H54 (cell line): Measurements from ENCODE around the gene TMEM72.
"Not testable (repeated sequence)": the region's sequence is repeated elsewhere in the genome, so short reads cannot be mapped to it uniquely, and the experiment has no call there.

ENCODE experiments used
- DNase-seq: peaks from one replicate; pipeline ENCODE4 v3.0.0; 2011; ENCODE audit warnings: low spot score, mixed read lengths; ENCODE audit not compliant: insufficient read length
- FAIRE-seq: peaks from 3 replicates; lab custom pipeline; 2011; peaks lifted over from hg19 to GRCh38; lab: Jason Lieb, UNC
- POLR2A ChIP-seq: IDR thresholded peaks from 2 replicates; pipeline ENCODE4 v1.6.1; 2011; ENCODE audit warnings: low read depth, mild to moderate bottlenecking, low read length

TMEM72 gene

DNA sequence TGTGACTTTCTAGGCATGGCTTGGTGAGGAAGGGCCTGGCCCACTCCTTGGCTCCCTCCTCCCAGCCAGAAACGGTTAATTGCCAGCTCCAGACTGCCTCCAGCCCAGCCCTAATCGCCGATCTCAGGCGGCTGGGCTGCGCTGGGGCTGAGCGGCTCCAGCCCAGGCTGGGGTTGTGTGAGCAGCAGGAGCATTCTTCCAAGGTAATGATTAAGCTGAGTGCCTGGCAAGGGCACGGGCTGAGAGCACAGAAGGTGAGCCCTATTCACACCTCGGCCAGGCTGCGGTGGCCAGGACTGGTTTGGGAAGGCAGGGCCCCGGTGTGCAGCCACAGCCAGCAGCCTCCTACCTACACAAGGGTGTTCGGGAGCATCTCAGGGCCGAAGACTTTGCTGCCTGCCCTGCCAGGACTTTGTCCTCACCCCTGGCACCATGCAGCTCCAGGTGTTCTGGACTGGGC, at the start of gene TMEM72:
Gene TMEM72, plus strand, starts transcription at position 257 of the 460 bp plus-strand sequence. Its CDS starts 176 bp downstream, at position 433.
- FAIRE-seq (no peak), DNase-seq (no peak)
- no peak for TF ChIP-seq POLR2A

DNA sequence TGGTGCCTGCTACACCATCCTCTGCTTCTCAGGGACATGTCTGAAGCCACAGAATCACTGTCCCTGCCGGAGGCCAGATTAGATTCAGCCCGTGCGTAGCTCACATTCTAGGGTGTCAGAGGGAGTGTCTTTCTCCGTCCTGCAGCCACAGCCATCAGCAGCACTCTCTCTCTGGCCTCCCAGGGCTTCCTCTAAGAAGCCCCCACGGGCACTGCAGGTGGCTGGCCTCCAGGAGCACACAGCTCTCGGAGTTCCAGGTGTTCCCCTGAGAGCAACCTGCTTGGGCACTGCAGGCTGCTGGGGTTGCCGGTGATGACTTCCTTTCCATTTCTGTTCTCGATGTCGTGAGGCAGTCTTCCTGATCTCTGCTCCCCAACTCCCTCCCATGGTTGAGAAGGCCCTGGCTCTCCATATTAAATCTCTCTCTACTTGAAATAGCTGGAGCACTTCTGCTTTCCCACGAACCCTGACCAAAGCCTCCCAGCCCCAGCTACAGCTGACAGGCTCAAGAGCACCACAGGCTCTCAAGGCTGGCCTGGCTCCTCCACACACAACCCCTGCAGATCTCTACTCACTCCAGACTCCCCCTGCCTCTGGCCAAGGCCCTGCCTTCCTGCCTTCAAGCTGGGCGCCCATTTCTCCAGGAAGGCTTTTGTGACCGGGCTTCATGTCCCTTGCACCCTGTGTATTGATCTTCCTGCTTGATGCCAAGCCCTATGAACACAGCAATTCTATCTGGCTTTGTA, 49.0 kb upstream of the TMEM72 start:
- TF ChIP-seq POLR2A = 0 out of 2 replicates have a peak, but pooled peaks have one; percentile 14
- no peak for FAIRE-seq
- no peak for DNase-seq

- no peak for FAIRE-seq
- DNase-seq = no peak
- no peak for TF ChIP-seq POLR2A
Observed at GRCh38 chr10:44862924-44863323, 48.2 kb upstream of the TMEM72 start.

- DNase-seq (no peak), FAIRE-seq (no peak)
- TF ChIP-seq POLR2A = no peak
Observed at GRCh38 chr10:44863344-44864047, 47.6 kb upstream of the TMEM72 start.

DNA sequence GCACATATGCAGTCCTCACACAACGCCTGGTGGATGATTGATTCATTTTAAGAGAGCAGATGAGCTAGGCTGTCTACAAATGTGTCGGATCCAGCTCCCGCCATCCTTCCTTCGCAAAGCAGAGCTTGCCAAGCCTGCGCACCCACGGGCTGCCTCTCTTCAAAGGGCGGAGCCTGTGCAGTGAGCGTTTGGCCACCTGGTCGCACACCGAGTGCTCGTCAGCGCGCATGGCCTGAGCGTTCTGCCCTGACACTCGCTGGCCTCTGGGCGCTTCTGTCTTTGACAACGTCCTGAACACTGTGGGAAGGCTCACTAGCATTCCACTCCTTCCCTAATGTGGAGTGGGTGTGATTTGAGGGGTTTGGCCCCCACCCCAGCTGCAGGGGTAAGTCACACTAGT, 47.1 kb upstream of the TMEM72 start:
- no peak for TF ChIP-seq POLR2A
- DNase-seq (no peak), FAIRE-seq (no peak)

GRCh38 chr10:44864637-44865288, 46.4 kb upstream of the TMEM72 start:
- TF ChIP-seq POLR2A = no peak
- FAIRE-seq = no peak
- DNase-seq = peak; percentile 76

GRCh38 chr10:44865289-44865671, 45.9 kb upstream of the TMEM72 start:
- FAIRE-seq (no peak), DNase-seq (no peak)
- no peak for TF ChIP-seq POLR2A

- not testable (repeated sequence) for FAIRE-seq, DNase-seq
Observed at GRCh38 chr10:44866367-44866766, 44.8 kb upstream of the TMEM72 start.

- DNase-seq (no peak), FAIRE-seq (no peak)
- no peak for TF ChIP-seq POLR2A
Observed at GRCh38 chr10:44870031-44870430, 41.1 kb upstream of the TMEM72 start.

- no peak for TF ChIP-seq POLR2A
- FAIRE-seq = no peak
- no peak for DNase-seq
Observed at GRCh38 chr10:44873160-44873559, 38.0 kb upstream of the TMEM72 start.

DNA sequence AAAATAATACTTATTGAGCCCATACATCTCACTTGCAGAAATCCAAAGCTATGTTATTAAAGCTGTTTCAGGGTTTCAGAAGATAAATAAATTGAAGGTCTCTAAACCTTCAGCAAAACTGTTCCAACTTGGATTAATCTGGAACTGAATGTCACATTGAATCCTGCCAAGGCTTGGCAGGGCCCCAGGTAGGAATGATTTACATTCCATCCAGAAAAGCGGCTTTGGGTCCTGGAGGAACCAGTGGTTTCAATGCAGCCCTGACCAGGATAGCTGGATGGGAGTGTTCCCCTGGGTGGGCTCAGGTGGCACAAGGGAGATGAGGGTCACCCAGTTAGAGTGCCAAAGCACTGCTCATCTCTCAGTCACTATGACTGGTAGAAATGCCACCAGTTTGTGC, 37.0 kb upstream of the TMEM72 start:
- TF ChIP-seq POLR2A = no peak
- no peak for FAIRE-seq
- DNase-seq = no peak

DNA sequence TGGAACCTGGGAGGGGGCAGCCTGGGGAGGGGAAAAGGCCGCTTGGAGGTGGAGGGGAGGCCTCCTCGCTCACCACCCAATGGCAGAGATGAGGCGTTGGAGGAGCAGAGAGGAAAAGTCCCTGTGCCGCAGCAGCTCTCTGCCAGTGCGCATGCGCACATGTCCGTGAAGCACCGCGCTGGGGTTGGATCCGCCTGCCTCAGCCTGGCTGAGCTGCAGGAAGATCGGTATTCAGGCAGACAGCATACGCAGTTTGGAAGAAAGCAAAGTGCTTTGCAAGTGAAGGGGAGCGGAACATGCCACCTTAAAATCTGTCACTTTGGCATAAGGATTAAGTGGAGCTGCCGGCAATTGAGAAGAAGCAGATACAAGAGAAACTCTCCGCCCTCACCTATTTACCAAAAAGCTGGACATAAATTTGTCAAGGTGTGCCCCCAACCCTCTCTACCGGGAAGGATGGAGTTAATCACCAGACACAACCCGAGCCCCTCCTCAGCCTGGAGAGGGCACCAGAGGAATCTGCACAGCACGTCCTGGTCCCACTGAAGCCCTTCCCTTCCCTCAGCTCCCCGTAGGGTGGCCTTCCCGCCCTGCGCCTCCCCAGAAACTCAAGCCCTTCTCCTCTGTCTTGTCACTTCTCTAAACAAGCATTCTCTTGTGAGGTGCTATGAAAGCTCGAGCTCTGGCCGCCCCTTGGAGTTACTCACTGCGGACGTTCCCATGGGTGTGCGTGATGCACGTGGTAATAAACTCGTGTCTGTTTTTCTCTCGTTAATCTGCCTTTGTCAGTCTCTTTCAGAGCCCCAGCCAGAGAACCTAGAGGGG, 32.2 kb upstream of the TMEM72 start:
- FAIRE-seq = no peak
- peak; percentile 29 for DNase-seq
- no peak for TF ChIP-seq POLR2A

DNA sequence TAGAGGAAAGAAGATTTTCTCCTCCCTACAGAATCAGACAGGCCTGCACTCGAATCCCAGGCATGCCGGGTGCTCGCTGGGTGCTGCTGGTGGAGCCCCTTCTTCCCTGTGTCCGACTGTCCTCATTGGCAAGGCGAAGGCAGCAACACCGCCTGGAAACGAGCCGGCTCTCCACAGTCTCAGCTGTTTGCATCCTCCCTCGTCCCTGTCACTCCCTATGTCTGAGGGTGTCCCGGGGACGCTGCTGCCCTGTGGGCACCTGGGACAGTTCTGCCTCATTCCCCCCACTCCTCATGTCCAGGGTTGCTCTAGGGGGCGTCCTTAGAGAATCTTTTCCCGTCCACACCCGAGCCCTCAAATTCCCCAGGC, 31.6 kb upstream of the TMEM72 start:
- no peak for FAIRE-seq
- DNase-seq = no peak

More for the DNA sequence above, 31.6 kb upstream of the TMEM72 start:
- TF ChIP-seq POLR2A = no peak
